ENCODE data around the gene ACOT6. TPM values are rescaled to one million over a fixed set of nuclear protein-coding genes. Genes with fewer than 3 reads are reported as not detected.

The ACOT6 gene
- total and polyA plus RNA-seq, 2 of the 4 experiments (the other 2 are of a cell fraction) = not detected

DNA sequence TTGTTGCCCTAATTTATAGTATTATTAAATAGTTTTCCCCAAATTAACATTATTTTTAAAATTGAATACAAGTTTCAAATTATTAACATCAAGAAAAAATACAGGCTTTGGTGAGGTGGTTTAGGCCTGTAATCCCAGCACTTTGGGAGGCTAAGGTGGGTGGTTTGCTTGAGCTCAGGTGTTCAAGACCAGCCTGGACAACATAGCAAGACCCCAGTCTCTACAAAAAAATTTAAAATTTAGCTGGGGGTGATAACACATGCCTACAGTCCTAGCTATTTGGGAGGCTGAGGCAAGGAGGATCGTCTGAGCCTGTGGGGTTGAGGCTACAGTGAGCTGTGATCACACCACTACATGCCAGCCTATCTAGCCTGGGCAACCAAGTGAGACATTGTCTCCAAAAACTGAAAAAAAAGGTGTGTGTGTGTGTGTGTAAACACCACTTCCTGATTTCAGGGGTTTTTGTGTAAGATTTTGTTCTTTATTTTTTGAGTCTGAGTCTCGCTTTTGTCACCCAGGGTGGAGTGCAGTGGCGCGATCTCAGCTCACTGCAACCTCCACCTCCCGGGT is 28.6 kb downstream of the ACOT6 start:
- ATAC-seq (ENCODE audit: low read depth) (no peak), DNase-seq (no peak)
- Histone ChIP-seq H2BK20ac (ENCODE audit: low read depth, low read length) (peak overlapping the region; percentile 72; the same call in 1 of the 2 replicates), H3K4ac (ENCODE audit: low read depth, low read length) (peak overlapping the region; percentile 8; the same call in 1 of the 2 replicates), H3K27me3 (ENCODE audit: control insufficient read depth, insufficient read depth, low read length) (no peaks in the 10 kb centered on the region), H2BK120ac (ENCODE audit: low read depth, low read length) (peak overlapping the region; percentile 27; the same call in 1 of the 2 replicates), H3K79me1 (ENCODE audit: low read depth in 1 of 2, low read length in 2 of 2) (peaks cover 10% of the 10 kb centered on the region in 2 experiments; a peak in 3 of 4 replicates), H3K18ac (ENCODE audit: low read depth, low read length) (no peak overlapping the region), H3K27ac (ENCODE audit: insufficient read depth, low read length) (no peak overlapping the region), H4K5ac (ENCODE audit: low read depth, low read length) (no peak overlapping the region), H4K20me1 (ENCODE audit: insufficient read depth, low read length) (no peaks in the 10 kb centered on the region), H2AK5ac (ENCODE audit: low read depth, low read length) (peak overlapping the region; percentile 61; the same call in 1 of the 2 replicates), H3K4me3 (ENCODE audit: insufficient read depth, low read depth, low read length) (no peak overlapping the region), H3K9ac (ENCODE audit: low read depth, low read length) (no peak overlapping the region), H3K4me2 (ENCODE audit: low read depth, low read length) (no peak overlapping the region), H2BK5ac (ENCODE audit: low read depth, low read length, poor library complexity, severe bottlenecking) (no peak overlapping the region), H3K4me1 (ENCODE audit: control insufficient read depth, insufficient read depth, low read length) (no peaks in the 10 kb centered on the region), H3K56ac (ENCODE audit: extremely low read depth, insufficient read depth, low read length) (no peak overlapping the region), H4K91ac (ENCODE audit: insufficient read depth, low read depth, low read length) (peak overlapping the region; percentile 14; the same call in 1 of the 2 replicates), H3K14ac (replicated peaks; ENCODE audit: low read depth, low read length) (no peak overlapping the region), H2AK9ac (replicated peaks; ENCODE audit: low read depth, low read length, poor library complexity) (no peak overlapping the region), H3K23ac (ENCODE audit: low read depth, low read length) (no peak overlapping the region), H2AFZ (replicated peaks; ENCODE audit: low read length, poor library complexity) (no peak overlapping the region), H2BK15ac (ENCODE audit: low read depth, low read length) (peak overlapping the region; percentile 64; the same call in 1 of the 3 replicates), H4K8ac (ENCODE audit: low read depth in 2 of 2, low read length in 2 of 2) (no peak overlapping the region; a peak in 1 of 4 replicates), H3K9me3 (ENCODE audit: control insufficient read depth, insufficient read depth, low read length) (no peaks in the 10 kb centered on the region), H3K36me3 (ENCODE audit: control insufficient read depth, insufficient read depth, low read length) (no peaks in the 10 kb centered on the region), H3K9me1 (ENCODE audit: insufficient read depth, low read length) (peaks cover 6% of the 10 kb centered on the region; the same call in 1 of the 2 replicates)
- intact Hi-C loops (cut with micrococcal nuclease) (no loop called here), dilution Hi-C loops (cut with HindIII; ENCODE audit: low sequenced_read_pairs, unreplicated experiment) (no loop called here), in situ Hi-C loops (cut with MboI; ENCODE audit: low sequenced_read_pairs) (no loop called here)
- no peak for TF ChIP-seq FOS (IDR thresholded peaks at IDR 0.05; ENCODE audit: low read depth, low read length)
- no CpG with 5 or more reads among the region's 5 CpGs for WGBS, 2 experiments (ENCODE audit: extremely low coverage in 2 of 2, insufficient read length in 1 of 2)
- no TSS peak for BruUV-seq (replicated peaks)
- ChIA-PET CTCF (no interaction called here), POLR2A (ENCODE audit: unreplicated experiment) (interaction anchor here (0.6 kb wide), 1 partner anchor 416 kb away, joined by 3 read pairs; no protein-coding TSS in a partner anchor)

Measured in IMR-90 (cell line).